ENCODE measurements around the gene MAOB.

- TF ChIP-seq PREB (CRISPR knock-in tag; IDR thresholded peaks at IDR 0.05) (no peak), PCBP1 (IDR thresholded peaks at IDR 0.05; ENCODE audit: low read depth, low read length, poor library complexity, severe bottlenecking) (no peak)
Measured at GRCh38 chrX:43878906-43879526, 3.2 kb downstream of the MAOB start.

Data from K562 (cell line).